ENCODE data around the gene TMEM212. TPM values are rescaled to one million over a fixed set of nuclear protein-coding genes. Genes with fewer than 3 reads are reported as not detected.
"Not testable (repeated sequence)": the region's sequence is repeated elsewhere in the genome, so short reads cannot be mapped to it uniquely, and the experiment has no call there.

TMEM212 gene
- total and polyA plus RNA-seq, 8 donors = not detected

GRCh38 chr3:171813897-171814460 lies 29.2 kb upstream of the TMEM212 start:
- no peak for TF ChIP-seq POLR2AphosphoS5 (IDR thresholded peaks at IDR 0.05)
- no peaks in the 10 kb centered on the region for H3K27me3 ChIP-seq
- H3K36me3 ChIP-seq = no peaks in the 10 kb centered on the region
- intact Hi-C loops (cut with DNase I; ENCODE audit: low total_unique reads) = no loop called here
- peak overlapping the region in 2 of 5 donors; percentile 4 to 46 for H3K27ac ChIP-seq
- peaks cover 13 to 25% (median 19%) of the 10 kb centered on the region in 4 donors for H3K4me1 ChIP-seq
- H3K4me3 ChIP-seq = no peak overlapping the region
- no peaks in the 10 kb centered on the region for H3K9me3 ChIP-seq
- 61 to 82% (median 74%) methylated on average over 4 of the region's 4 CpGs for WGBS, 5 donors
- no peak for DNase-seq

DNA sequence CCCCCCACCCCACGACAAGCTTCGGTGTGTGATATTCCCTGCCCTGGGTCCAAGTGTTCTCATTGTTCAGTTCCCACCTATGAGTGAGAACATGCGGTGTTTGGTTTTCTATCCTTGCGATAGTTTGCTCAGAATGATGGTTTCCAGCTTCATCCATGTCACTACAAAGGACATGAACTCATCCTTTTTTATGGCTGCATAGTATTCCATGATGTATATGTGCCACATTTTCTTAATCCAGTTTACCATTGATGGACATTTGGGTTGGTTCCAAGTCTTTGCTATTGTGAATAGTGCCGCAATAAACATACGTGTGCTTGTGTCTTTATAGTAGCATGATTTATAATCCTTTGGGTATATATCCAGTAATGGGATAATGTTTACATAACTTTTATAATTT lies 28.5 kb upstream of the TMEM212 start:
- H3K36me3 ChIP-seq; DNase-seq; H3K27ac ChIP-seq; H3K4me3 ChIP-seq; H3K9me3 ChIP-seq; intact Hi-C loops (cut with DNase I; ENCODE audit: low total_unique reads); H3K27me3 ChIP-seq: not testable (repeated sequence)
- WGBS, 5 donors = 95 to 97% (median 96%) methylated on average over 6 of the region's 6 CpGs
- peaks cover 8 to 20% (median 12%) of the 10 kb centered on the region in 4 donors for H3K4me1 ChIP-seq

GRCh38 chr3:171815973-171816595 lies 27.1 kb upstream of the TMEM212 start:
- 17 to 39% (median 29%) methylated on average over 2 of the region's 2 CpGs for WGBS, 5 donors
- DNase-seq = peak in 1 of 2 donors; percentile 60
- intact Hi-C loops (cut with DNase I; ENCODE audit: low total_unique reads) = no loop called here

DNA sequence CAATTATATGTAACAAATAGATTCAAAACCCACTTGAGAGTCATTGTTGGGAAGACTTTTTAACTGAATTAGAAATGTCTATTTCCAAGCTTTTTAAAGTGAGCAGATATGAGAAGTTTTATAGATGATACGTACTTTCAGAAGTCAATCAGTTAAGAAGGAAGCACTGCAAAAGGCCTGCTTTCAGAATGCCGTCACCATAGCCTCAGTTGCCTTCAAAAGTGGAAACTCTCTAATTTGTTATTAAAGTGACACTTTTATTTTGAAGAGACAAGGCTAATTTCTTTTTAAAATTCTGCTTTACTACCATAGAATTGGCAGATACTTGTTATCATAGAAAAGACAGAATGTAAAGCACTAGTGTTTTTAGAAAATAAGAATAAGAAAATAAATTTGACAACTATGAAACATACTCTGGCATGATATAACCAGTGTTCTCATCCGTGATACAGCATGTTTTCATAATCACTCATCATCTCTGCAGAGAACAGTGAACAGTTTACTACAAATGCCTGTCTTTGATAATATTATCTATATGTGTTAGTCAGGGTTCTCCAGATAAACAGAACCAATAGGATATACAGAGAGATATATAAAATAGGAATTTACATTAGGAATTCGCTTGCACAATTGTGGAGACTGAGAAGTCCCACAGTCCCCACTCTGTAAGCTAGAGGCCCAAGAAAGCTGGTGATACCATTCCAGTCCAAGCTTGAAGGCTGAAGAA lies 25.9 kb upstream of the TMEM212 start:
- DNase-seq = no peak
- peaks cover 0 to under 1% (median 0%) of the 10 kb centered on the region in 4 donors for H3K4me1 ChIP-seq
- no peak overlapping the region for H3K27ac ChIP-seq
- no peaks in the 10 kb centered on the region for H3K9me3 ChIP-seq
- 81 to 93% (median 89%) methylated on average over 4 of the region's 4 CpGs for WGBS, 5 donors
- intact Hi-C loops (cut with DNase I; ENCODE audit: low total_unique reads) = no loop called here
- H3K4me3 ChIP-seq = no peak overlapping the region
- H3K36me3 ChIP-seq = no peaks in the 10 kb centered on the region
- TF ChIP-seq CTCF (IDR thresholded peaks at IDR 0.05) (no peak), POLR2AphosphoS5 (IDR thresholded peaks at IDR 0.05) (no peak), POLR2A (IDR thresholded peaks at IDR 0.05) (no peak), EP300 (IDR thresholded peaks at IDR 0.05) (no peak)
- no peaks in the 10 kb centered on the region for H3K27me3 ChIP-seq

More at GRCh38 chr3:171815973-171816595, 27.1 kb upstream of the TMEM212 start:
- Histone ChIP-seq H3K9me3 (no peaks in the 10 kb centered on the region), H3K36me3 (no peaks in the 10 kb centered on the region), H3K4me3 (no peak overlapping the region), H3K27ac (peak overlapping the region in 1 of 5 donors; percentile 10), H3K4me1 (peaks cover 0 to 12% (median 3%) of the 10 kb centered on the region in 4 donors), H3K27me3 (no peaks in the 10 kb centered on the region)
- no peak for TF ChIP-seq CTCF (IDR thresholded peaks at IDR 0.05)
- no peak for TF ChIP-seq EP300 (IDR thresholded peaks at IDR 0.05)
- no peak for TF ChIP-seq POLR2AphosphoS5 (IDR thresholded peaks at IDR 0.05)
- no peak for TF ChIP-seq POLR2A (IDR thresholded peaks at IDR 0.05)

DNA sequence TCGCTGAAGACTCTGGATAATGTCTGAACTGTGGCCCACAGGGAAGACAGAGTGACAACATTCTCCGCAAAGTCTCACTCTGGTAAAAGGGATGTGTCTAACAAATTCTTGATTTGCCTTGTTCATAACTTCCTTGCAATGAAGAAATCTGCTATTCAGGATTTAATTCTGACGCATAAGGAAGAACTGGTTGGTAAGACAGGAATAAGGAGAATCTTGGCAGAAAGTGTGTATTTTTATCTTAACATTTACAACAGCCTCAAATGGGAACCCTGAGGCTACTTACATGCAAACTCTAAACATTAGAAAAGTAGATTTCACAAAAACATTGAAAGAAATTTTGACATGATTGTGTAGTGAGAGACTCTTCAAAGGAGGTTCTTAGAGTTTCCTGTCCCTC lies 22.1 kb upstream of the TMEM212 start:
- Histone ChIP-seq H3K4me3 (no peak overlapping the region), H3K27ac (no peak overlapping the region), H3K9me3 (no peaks in the 10 kb centered on the region), H3K36me3 (no peaks in the 10 kb centered on the region), H3K4me1 (peaks cover 0 to 20% (median 5%) of the 10 kb centered on the region in 4 donors), H3K27me3 (no peaks in the 10 kb centered on the region)
- intact Hi-C loops (cut with DNase I; ENCODE audit: low total_unique reads) = no loop called here
- 87 to 94% (median 91%) methylated on average over 3 of the region's 3 CpGs for WGBS, 5 donors
- TF ChIP-seq CTCF (IDR thresholded peaks at IDR 0.05) (no peak), EP300 (IDR thresholded peaks at IDR 0.05) (no peak), POLR2A (IDR thresholded peaks at IDR 0.05) (no peak), POLR2AphosphoS5 (IDR thresholded peaks at IDR 0.05) (no peak)
- DNase-seq = no peak

Data from stomach (tissue), 9 donors.